Activated CD8-positive, alpha-beta memory T cell treated with anti-CD3 and anti-CD28 coated beads for 24 hours (primary cell): Measurements from ENCODE around the gene VAV2.

Source experiments
- DNase-seq: peaks from one replicate; pipeline ENCODE4 v3.0.0-alpha.2; 2020

The VAV2 gene

DNA sequence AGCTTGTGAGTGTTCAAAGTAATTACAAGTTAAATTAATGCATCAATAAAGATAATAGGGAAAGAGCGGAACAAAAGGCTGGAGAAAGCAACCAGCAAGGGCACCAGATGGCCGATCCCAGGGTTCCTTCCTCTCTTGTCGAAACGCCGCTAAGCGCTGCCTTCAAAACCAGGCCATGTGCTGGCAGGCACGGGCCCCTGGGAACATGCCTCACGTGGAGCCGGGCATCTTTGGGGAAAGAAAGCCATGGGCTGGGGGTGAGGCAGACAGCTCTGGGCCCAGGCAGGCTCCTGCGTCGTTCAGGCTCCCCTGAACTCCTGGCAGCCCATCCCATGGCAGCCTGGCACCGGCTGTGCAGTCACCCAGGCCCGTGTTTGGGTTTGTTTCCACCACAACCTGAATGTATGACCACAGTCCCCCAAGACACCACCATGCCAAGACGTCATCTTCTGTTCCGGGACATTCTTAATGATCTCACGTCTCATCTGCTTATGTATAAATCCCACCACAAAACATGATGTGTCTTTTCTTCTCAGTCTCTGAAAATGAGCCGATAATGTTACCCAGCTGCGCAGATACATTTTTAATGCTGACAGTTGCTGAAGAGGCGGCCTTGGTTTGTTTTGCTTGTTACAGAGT is 143.5 kb downstream of the VAV2 start:
- no peak for DNase-seq

DNA sequence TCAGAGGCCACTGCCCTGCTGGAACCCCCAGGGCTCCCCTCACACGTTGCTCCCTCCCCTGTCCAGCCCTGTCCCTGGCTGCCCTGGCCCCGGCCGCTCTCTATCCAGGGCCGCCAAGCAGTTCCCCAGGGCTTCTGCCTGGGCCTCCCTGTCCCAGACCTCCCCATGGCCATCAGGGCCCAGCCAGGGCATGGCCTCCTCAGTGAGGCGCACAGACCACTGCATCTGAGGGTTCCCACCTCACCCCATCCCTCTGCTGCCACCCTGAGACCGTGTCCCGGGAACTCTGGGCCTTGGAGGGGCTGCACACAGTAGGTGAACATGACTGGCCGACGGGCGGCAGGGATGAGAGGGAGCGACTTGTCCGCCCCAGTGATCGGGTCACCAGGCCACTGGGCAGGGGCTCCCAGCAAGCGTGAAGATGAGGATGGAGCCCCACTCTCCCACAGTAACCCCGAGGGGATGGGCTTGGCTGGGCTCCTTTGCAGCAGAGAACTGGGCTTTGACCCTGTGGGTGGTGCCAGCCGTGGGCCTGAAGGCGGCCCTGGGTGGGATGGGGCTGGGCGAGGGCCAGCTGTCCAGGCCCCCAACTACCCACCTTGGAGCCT is 145.5 kb downstream of the VAV2 start:
- DNase-seq = no peak

GRCh38 chr9:133845440-133845839 is 146.7 kb downstream of the VAV2 start:
- no peak for DNase-seq

- DNase-seq = no peak
Measured at GRCh38 chr9:133844881-133845410, 147.2 kb downstream of the VAV2 start.

DNA sequence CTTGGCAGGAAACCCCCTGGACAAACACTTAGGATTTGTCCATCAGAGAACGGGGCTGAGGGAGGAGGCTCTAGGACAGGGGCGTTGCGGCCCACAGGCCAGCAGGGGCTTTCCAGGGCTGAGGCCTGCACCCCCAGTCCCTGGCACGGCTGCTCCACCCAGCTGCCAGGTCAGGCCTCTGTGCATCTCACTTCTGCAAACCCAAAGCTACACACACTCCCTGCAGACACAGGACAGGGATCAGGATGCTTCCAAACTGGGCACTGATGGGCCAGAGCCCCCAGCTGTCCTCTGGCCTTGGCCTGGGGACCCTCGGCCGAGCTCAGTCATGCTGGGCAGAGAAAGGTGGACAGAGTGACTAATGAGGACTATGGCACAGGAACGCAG is 147.7 kb downstream of the VAV2 start:
- DNase-seq = no peak

DNA sequence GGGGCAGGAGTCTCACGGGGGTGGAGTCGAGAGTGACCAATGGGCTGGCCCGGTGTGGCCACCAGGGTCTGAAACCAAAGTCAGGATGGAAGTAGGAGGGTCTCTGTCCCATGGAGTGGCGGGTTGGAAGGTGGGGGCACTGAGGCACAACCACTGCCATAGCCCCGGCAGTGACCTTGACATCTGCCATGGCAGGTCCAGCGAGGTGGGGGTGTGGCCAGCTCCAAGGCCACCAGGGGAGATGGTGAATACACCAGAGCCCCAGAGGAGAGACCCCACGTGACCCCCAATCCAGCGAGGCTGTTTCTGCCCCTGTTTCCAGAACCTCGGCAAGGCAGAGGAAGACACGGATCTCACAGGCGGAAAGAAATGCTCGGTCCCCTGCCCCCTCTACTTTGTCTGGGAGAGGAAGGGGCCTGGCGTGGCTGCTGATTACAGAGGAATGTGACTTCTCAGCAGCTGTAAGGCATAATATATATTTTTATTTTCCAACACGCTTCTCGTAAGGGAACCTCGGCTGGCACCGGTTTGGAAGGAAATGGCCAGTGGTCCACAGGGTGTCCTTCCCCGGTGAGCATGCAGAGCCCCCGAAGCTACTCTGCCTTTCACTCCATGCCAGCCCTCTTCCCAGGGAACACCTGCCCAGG is 148.2 kb downstream of the VAV2 start:
- no peak for DNase-seq

GRCh38 chr9:133843250-133843649 is 148.9 kb downstream of the VAV2 start:
- no peak for DNase-seq

- no peak for DNase-seq
Measured at GRCh38 chr9:133842721-133843227, 149.3 kb downstream of the VAV2 start.

- DNase-seq = no peak
Measured at GRCh38 chr9:133842174-133842573, 149.9 kb downstream of the VAV2 start.

- DNase-seq = no peak
Measured at GRCh38 chr9:133841167-133841812, 150.8 kb downstream of the VAV2 start.

GRCh38 chr9:133839822-133840329 is 152.2 kb downstream of the VAV2 start:
- DNase-seq = no peak

- no peak for DNase-seq
Measured at GRCh38 chr9:133838859-133839507, 153.1 kb downstream of the VAV2 start.

GRCh38 chr9:133837627-133838597 is 154.2 kb downstream of the VAV2 start:
- DNase-seq = no peak

DNA sequence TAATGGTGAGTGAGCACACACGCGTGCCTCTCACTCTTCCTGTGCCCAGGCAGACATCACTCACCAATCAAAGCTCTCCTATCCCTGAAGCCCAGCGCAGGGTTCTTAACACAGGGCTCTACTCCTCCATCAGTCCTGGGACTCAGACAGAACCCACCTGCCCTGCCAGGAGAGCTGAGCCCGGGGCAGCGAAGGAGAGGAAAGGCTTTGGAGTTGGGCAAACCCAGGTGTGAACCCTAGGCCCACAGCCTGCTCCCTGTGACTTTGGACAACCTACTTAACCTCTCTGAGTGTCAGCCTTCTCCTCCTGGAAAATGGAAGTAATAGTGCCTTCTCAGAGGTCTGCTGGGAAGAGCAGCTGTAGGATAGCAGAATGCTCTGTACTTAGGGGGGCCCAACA is 155.3 kb downstream of the VAV2 start:
- no peak for DNase-seq

GRCh38 chr9:133836001-133836758 is 155.9 kb downstream of the VAV2 start:
- no peak for DNase-seq

- no peak for DNase-seq
Measured at GRCh38 chr9:133835262-133835901, 156.7 kb downstream of the VAV2 start.

GRCh38 chr9:133834080-133834976 is 157.8 kb downstream of the VAV2 start:
- DNase-seq = no peak

GRCh38 chr9:133833388-133834025 is 158.6 kb downstream of the VAV2 start:
- no peak for DNase-seq

DNA sequence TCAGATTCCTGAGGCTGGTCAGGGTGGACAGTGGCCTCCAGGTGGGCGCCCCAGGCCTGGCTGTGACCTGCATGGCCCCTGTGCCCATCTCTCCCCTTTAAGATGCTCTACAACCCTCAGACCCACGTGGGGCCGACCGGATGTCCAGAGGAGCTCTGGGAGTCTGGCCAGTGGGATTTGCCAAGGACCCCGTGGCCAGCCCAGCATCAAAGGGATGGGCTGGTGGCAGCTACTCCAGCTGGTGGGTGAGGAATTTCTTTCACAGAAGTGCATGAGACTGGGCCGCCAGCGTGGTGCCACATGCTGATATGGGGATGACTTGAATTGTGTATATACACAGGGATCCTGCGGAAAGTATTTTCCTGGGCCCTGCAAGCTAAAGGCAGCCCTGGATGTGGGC is 159.2 kb downstream of the VAV2 start:
- DNase-seq = no peak
